ENCODE data around the gene MLXIP.
A peak's percentile ranks its signal among the peaks of the same experiment; 100 is the strongest.
"Not testable (repeated sequence)": the region's sequence is repeated elsewhere in the genome, so short reads cannot be mapped to it uniquely, and the experiment has no call there.

The MLXIP gene

GRCh38 chr12:122078141-122079032 lies at the start of gene MLXIP:
Gene MLXIP (plus strand): TSS chr12:122078756. CDS start chr12:122078854, 98 bp downstream.
- peak; percentile 86 for DNase-seq

- no peak for DNase-seq
These were observed 49.5 kb upstream of the MLXIP start for GRCh38 chr12:122028905-122029560.

- no peak for DNase-seq
These were observed 48.7 kb upstream of the MLXIP start for GRCh38 chr12:122029620-122030423.

- DNase-seq: no peak
These were observed 48.0 kb upstream of the MLXIP start for GRCh38 chr12:122030424-122031035.

- peak; percentile 20 for DNase-seq
These were observed 47.0 kb upstream of the MLXIP start for GRCh38 chr12:122031342-122032216.

- DNase-seq: no peak
These were observed 46.0 kb upstream of the MLXIP start for GRCh38 chr12:122032580-122032979.

GRCh38 chr12:122035292-122035691 lies 43.3 kb upstream of the MLXIP start:
- DNase-seq: no peak

- no peak for DNase-seq
These were observed 42.4 kb upstream of the MLXIP start for GRCh38 chr12:122036153-122036552.

GRCh38 chr12:122040579-122041386 lies 37.8 kb upstream of the MLXIP start:
- no peak for DNase-seq

- DNase-seq: not testable (repeated sequence)
These were observed 37.1 kb upstream of the MLXIP start for GRCh38 chr12:122041458-122041857.

- no peak for DNase-seq
These were observed 35.6 kb upstream of the MLXIP start for GRCh38 chr12:122042910-122043309.

- DNase-seq: no peak
These were observed 35.1 kb upstream of the MLXIP start for GRCh38 chr12:122043476-122043875.

- DNase-seq: no peak
These were observed 33.3 kb upstream of the MLXIP start for GRCh38 chr12:122045262-122045661.

GRCh38 chr12:122046145-122046544 lies 32.4 kb upstream of the MLXIP start:
- no peak for DNase-seq

GRCh38 chr12:122048151-122048550 lies 30.4 kb upstream of the MLXIP start:
- no peak for DNase-seq

GRCh38 chr12:122049827-122050226 lies 28.7 kb upstream of the MLXIP start:
- DNase-seq: no peak

- DNase-seq: no peak
These were observed 27.9 kb upstream of the MLXIP start for GRCh38 chr12:122050706-122051105.

- no peak for DNase-seq
These were observed 27.2 kb upstream of the MLXIP start for GRCh38 chr12:122051231-122051876.

GRCh38 chr12:122052285-122052684 lies 26.3 kb upstream of the MLXIP start:
- no peak for DNase-seq

GRCh38 chr12:122054842-122055520 lies 23.6 kb upstream of the MLXIP start:
- DNase-seq: no peak

All from CD4-positive, alpha-beta T cell treated with Interleukin-4 for 4 hours (primary cell).